ENCODE data around the gene OR52H1.

- TF ChIP-seq CTCF (IDR thresholded peaks at IDR 0.05) (no peak), POLR2AphosphoS5 (IDR thresholded peaks at IDR 0.05) (no peak), EP300 (IDR thresholded peaks at IDR 0.05) (no peak), POLR2A (IDR thresholded peaks at IDR 0.05) (no peak)
These were observed 44.8 kb upstream of the OR52H1 start for GRCh38 chr11:5593146-5593545.
